Activated CD4-positive, CD25-positive, alpha-beta regulatory T cell treated with anti-CD3 and anti-CD28 coated beads, Interleukin-2, amount 50 U/mL, for 72 hours (primary cell): ENCODE results near the gene DCN.
"Not testable (repeated sequence)": the region's sequence is repeated elsewhere in the genome, so short reads cannot be mapped to it uniquely, and the experiment has no call there.

Experiments used
- DNase-seq: peaks from one replicate; pipeline ENCODE4 v3.0.0; 2021

The DCN gene

GRCh38 chr12:91182636-91183455 lies at the start of gene DCN:
TSS of gene DCN (minus strand) at chr12:91182817. CDS start at chr12:91178552, 4,265 bp downstream.
- DNase-seq, result no peak

GRCh38 chr12:91230841-91231240 lies 48.2 kb upstream of the DCN start:
- no peak for DNase-seq

GRCh38 chr12:91226951-91227350 lies 44.3 kb upstream of the DCN start:
- no peak for DNase-seq

- no peak for DNase-seq
Measured at GRCh38 chr12:91225316-91225715, 42.7 kb upstream of the DCN start.

GRCh38 chr12:91224401-91224800 lies 41.8 kb upstream of the DCN start:
- DNase-seq, result no peak

- no peak for DNase-seq
Measured at GRCh38 chr12:91222746-91223145, 40.1 kb upstream of the DCN start.

GRCh38 chr12:91219919-91220318 lies 37.3 kb upstream of the DCN start:
- DNase-seq, result no peak

GRCh38 chr12:91219511-91219910 lies 36.9 kb upstream of the DCN start:
- DNase-seq, result no peak

GRCh38 chr12:91216871-91217270 lies 34.3 kb upstream of the DCN start:
- DNase-seq, result no peak

- DNase-seq, result no peak
Measured at GRCh38 chr12:91215940-91216454, 33.4 kb upstream of the DCN start.

GRCh38 chr12:91211866-91212265 lies 29.2 kb upstream of the DCN start:
- DNase-seq, result no peak

GRCh38 chr12:91210618-91211017 lies 28.0 kb upstream of the DCN start:
- no peak for DNase-seq

- DNase-seq, result no peak
Measured at GRCh38 chr12:91210144-91210543, 27.5 kb upstream of the DCN start.

- DNase-seq, result not testable (repeated sequence)
Measured at GRCh38 chr12:91207301-91207700, 24.7 kb upstream of the DCN start.

- DNase-seq, result no peak
Measured at GRCh38 chr12:91205811-91206210, 23.2 kb upstream of the DCN start.

- no peak for DNase-seq
Measured at GRCh38 chr12:91204421-91204820, 21.8 kb upstream of the DCN start.

- no peak for DNase-seq
Measured at GRCh38 chr12:91203610-91204009, 21.0 kb upstream of the DCN start.

GRCh38 chr12:91202390-91202789 lies 19.8 kb upstream of the DCN start:
- DNase-seq, result no peak

GRCh38 chr12:91196436-91196835 lies 13.8 kb upstream of the DCN start:
- no peak for DNase-seq

GRCh38 chr12:91194500-91194899 lies 11.9 kb upstream of the DCN start:
- DNase-seq, result no peak

- no peak for DNase-seq
Measured at GRCh38 chr12:91191513-91192111, 9.0 kb upstream of the DCN start.

GRCh38 chr12:91189516-91189915 lies 6.9 kb upstream of the DCN start:
- no peak for DNase-seq

GRCh38 chr12:91188778-91189177 lies 6.2 kb upstream of the DCN start:
- no peak for DNase-seq

GRCh38 chr12:91186156-91186555 lies 3.5 kb upstream of the DCN start:
- DNase-seq, result no peak
